HG03432 (cell line): ENCODE results near the gene RYR1.
"Not testable (repeated sequence)": the region's sequence is repeated elsewhere in the genome, so short reads cannot be mapped to it uniquely, and the experiment has no call there.

ENCODE experiments used
- ATAC-seq: cut with Tn5 transposase; IDR thresholded peaks from one replicate; pipeline ENCODE4 v1.9.1; 2021; ENCODE audit warnings: mild to moderate bottlenecking, moderate library complexity; ENCODE audit not compliant: unreplicated experiment

Gene RYR1

DNA sequence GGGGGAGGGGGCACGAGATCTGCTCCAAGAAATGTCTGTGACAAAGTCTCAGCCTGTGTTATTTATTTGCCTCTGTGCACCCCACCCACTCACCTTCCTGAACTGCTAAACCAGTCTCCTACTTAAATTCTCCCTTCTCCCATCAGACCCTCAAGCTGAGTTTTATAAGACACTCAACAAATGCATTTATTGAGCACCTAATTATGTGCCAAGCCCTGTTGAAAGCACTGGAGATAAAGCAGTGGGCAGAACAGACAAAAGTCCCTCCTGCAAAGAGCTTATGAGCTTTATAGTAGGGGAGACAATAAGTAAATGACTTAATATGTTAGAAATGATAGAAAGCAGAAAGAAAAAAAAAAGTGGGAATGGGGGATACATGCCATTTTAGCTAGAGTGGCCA, 34.0 kb upstream of the RYR1 start:
- no peak for ATAC-seq

DNA sequence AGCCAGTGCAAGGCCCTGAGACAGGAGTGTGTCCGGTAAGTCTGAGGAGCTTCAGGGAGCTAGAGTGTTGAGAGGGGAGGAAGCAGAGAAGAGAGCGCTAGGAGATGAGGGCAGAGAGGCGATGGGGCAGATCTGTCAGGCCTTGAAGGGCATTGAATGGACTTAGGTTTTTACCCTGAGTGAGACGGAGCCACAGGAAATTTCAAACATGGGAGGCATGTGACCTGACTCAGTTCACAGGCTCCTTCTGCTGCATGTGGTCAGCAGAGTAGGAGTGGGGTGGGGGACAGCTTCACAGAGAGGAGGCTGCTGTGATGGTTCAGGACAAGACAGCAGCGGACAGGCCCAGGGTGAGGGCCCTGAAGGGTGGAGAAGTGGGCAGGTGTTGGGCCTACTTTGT, 33.1 kb upstream of the RYR1 start:
- ATAC-seq = no peak

DNA sequence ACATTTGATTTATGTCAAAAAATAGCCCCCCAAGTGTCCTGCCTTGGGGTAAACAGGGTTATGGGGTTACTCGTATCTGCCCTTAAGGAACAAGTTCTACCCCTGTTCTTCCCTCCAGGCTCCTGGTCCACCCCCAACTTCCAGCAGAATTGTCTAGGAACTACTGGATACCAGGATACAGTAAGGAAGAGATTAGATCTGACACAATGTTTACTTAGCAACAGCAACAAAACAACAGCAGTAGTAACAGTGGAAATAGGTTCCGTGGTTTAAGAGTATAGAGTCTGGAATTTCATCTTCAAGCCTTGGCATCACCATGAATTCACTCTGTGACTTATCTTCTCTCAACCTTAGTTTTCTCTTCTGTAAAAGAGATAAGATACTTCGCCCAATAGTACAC, 32.3 kb upstream of the RYR1 start:
- no peak for ATAC-seq

DNA sequence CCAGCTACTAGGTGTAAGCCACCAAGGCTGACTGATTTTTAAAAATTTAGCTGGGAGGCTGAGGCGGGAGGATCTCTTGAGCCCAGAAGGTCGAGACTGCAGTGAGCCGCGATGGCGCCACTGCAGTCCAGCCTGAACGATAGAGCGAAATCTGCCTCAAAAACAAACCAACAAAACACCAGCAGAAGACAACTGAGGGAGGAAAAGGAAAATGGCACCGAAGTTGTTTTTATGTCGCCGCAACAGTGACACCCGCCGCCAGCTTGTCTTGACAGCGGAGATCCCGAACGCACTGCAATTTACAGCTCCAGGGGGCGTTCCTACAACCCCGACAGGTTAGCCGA, 30.9 kb upstream of the RYR1 start:
- no peak for ATAC-seq

DNA sequence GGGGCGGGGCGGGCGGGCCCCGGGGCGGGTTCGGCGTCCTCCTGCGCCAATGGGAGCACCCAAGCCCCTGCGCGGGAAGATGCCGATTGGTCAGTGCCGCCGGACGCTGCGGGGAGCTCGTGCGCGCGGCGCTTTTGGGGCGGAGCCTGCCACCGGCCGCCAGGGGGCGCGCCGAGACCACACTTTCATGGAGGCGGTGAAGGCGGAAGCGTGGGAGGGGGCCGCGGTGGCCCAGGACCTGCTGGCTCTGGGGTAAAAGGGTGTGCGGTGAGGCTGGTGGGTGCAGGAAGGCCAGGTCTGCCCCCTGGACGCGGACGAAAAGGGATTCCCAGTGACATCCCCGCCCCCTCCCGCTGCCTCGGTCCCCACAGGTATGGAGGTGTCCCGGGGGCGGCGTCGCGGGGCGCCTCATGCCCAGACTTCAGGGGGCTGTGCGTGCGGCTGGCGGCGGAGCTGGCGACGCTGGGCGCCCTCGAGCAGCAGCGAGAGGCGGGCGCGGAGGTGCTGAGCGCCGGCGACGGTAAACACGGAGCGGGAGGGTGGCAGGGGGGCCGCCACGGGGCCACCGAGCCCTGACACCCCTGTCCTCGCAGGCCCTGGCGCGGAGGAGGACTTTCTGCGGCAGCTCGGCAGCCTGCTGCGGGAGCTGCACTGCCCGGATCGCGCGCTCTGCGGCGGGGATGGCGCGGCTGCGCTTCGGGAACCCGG, 30.4 kb upstream of the RYR1 start, which contains the start of gene FAM98C:
Gene FAM98C, plus strand, starts transcription at position 127 of the 708 bp plus-strand sequence. Its CDS starts 61 bp downstream, at position 188.
- ATAC-seq = peak; percentile 88

DNA sequence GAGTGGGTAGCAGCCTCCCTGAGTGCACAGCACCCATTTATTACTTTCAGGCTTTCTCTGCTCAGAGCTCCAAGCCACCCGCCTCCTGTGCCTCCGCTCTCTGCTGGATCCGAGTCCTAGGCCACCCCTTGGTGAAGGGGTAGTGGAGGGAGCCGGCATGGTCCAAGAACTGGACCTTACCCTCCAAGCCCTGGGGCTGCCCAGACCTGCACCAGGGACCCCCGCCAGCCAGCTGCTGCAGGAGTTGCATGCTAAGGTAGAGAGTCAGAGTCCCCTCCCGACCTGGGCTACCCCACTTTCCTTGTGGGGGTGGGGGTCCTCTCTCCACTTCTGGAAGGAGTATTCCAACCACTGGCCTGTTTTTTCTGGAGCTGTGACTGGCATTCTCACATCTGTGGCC, 28.6 kb upstream of the RYR1 start:
- no peak for ATAC-seq

DNA sequence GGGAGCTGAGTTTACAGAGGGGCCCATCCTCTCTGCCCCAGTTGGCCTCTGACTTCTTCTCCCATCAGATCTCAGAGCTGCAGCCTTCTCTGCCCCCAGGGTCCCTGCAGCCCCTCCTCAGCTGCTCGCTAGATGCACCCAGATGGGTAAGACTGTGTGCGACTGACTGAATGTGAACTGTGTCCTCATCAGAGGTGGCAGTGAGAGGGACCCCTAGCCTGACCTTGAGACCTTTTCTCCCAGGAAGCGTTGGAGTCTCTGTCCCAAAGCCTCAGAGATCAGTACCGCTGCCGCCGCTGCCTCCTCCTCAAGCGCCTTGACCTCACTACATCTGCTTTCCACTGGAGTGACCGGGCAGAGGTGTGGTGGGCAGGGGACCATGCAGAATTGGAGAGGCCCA, 28.2 kb upstream of the RYR1 start:
- ATAC-seq = no peak

DNA sequence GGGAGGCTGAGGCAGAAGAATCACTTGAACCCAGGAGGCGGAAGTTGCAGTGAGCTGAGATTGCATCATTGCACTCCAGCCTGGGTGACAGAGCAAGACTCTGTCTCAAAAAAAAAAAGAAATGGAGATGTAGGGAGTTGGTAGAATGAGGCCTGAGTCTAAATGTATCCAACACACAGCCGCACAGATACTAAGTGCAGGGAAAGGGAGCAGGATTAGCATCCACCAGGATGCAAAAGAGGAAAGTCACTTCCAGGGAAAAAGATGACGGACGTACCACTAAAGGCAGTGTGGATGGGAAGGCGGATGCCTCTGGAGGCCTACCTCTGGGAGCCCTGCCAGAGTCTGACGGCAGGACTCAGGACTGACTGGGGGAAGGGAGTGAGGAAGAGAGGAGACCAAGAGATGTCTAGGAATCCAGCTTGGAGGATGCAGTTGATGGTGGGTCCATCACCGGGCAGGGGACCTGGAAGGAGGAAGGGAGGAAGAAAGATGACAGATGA, 23.8 kb upstream of the RYR1 start:
- ATAC-seq = no peak

DNA sequence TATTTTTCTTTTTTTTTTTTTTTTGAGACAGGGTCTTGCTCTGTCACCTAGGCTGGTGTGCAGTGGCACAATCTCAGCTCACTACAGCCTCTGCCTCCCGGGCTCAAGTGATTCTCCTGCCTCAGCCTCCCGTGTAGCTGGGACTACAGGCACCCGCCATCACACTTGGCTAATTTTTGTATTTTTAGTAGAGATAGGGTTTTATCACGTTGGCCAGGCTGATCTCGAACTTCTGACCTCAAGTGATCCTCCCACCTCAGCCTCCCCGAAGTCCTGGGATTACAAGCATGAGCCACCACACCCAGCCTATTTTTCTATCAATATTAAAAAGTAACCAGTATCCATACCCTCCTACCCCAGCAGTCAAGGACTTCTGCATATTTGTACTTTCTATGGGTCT, 23.1 kb upstream of the RYR1 start:
- ATAC-seq = not testable (repeated sequence)

DNA sequence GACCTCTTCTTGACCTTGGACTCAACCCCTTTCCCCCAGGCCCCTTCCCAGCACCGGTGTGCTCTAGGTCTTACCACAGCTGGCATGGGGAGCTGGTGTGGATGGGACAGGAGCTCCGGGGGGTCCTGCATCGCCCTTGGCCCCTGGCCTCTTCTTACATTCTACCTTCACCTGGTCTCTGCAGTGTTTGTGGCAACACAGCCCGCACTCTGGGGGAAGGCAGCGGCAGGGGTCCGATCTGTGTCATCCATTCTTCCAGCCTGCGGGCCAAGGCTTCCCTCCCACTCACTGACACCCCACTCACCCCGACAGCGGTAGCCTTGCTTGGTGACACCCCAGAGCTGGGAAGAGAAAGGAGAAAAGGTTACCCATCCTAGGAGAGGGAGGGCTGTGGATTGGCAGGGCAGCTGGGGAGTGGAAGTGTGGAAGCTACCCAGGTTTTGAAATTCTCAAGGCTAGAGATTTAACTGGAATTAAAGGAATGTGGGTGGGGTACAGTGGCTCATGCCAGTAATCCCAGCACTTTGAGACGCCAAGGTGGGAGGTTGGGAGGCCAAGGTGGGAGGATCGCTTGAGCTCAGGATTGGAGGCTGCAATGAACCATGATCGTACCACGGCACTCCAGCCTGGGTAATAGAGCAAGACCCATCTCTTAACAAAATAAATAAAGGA, 22.3 kb upstream of the RYR1 start:
- ATAC-seq = no peak

DNA sequence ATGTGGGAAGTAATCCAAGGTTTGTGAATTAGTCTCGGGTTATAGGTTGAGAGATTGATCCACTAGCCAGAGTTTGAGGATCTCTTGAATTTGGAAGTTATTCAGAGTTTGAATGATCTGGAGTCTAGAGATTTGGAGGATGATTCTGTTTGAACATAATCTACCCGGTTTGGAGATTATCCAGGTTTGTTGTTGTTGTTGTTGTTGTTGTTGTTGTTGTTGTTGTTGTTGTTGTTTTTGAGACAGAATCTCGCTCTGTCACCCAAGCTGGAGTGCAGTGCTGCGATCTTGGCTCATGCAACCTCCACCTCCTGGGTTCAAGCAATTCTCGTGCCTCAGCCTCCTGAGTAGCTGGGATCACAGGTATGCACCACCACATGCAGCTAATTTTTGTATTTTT, 21.6 kb upstream of the RYR1 start:
- not testable (repeated sequence) for ATAC-seq

DNA sequence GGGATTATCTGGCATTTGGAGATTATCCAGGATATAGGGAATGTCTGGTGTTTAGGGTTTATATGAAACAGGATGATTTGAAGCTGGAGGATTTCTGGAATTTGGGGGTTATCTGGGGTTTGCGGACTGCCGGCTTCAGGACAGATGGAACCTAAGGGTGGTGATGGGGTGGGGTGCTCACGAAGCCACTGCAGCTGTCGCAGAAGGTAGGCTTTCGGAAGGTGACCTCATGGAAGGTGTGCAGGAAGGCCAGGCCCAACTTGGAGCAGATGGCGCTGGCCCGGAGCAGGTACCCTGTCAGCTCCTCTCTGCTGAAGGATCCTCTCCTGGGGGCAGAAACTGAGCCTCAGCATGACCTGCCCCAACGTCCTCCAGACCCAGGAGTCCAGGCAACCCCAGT, 21.0 kb upstream of the RYR1 start:
- no peak for ATAC-seq

DNA sequence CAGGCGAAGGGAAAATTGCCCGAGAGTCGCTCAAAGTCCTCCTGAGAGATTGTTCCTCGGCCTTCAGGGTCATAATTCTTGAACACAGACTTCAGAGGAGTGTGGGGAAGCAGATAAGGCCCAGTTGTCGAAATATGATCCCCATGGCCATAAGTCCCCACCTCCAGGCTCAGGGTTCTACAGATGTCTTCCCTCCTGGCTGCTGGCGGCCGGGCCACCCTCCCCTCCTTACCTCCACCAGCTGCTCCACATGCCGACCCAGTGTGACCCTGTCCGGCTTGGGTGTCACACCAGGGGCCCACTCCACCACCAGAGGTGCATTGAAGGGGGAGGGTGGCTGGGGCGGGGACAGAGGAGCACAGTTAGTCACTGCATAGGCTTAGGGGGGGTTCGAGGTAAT, 20.5 kb upstream of the RYR1 start:
- no peak for ATAC-seq

DNA sequence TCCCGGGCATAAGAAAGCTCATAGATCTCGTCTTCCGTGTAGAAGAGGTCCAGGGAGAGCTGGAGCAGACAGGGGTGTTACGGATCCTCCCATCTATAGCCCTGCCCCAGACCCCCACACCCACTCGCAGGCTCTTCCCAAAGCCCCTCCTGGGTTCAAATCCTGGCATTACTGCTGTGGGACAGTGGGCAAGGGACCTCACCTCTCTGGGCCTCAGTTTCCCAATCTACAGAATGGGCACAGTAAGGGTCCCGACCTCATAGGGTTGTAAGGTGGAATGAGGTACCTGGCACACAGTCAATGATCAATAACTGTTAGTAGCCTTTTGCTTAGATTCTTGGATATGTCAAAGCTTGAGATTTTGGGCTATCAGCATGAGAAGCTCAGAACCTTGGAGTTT, 20.1 kb upstream of the RYR1 start:
- no peak for ATAC-seq

DNA sequence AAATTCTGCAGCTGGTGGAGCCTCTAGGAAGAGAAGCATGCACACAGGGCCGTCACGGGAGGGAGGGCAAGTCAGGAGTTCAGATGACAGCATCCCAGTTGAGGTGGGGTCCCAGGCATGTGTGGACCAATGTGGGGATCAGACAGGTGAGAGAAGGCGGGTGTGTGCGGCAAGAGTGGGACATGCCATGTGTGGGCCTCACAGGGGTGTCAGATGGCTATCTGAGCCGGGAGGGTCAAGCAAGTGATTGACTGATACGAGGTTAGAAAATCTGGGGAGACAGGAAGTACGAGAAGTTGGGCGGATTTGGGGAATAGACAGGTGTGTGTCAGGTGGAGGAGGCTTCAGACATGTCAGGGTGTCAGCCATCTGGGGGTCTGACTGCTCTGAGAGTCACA, 16.3 kb upstream of the RYR1 start:
- no peak for ATAC-seq

DNA sequence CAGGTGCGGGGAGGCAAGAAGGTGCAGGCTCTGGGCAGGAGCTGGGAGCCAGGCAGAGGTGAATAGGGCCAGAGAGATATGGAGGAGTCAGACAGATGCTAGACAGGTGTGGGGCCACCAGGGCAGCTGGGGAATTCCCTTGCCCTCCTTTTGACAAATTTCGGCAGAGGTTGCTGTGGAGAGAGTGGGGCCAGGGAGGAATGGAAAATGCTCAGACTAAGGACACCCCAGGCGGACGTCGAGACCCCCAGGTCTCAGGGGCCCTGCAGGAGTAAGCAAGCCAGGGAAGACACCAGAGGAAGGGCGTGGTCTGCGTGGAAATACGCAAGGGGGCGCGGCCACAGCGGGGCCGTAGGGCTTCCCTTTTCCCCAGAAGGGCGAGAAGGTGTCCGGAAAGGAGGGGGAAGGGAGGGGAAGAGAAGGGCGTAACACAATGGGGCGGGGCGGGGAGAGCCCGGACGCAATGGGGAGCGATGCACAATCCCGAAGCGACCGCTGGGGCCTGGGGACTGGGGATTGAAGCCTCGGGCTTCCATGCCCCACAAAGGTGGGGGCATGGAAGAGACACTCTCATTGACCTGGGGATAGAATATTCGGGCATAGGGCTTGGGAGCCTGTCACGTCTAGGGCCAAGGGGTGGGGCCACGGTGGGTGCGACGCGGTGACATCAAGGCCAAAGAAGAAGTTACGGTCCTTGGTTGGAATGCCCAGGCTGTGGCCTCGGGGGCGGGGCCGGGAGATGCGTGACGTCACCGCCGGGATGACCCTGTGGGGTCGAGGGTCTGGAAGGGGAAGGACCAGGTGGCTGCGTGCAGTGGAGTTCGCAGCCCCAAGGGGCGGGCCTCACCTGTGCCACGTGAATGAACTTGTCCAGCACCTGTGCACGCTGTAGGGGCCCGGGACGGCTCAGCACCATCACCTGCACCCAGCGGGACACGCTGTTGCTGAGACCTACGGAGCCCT, 15.7 kb upstream of the RYR1 start:
- no peak for ATAC-seq

DNA sequence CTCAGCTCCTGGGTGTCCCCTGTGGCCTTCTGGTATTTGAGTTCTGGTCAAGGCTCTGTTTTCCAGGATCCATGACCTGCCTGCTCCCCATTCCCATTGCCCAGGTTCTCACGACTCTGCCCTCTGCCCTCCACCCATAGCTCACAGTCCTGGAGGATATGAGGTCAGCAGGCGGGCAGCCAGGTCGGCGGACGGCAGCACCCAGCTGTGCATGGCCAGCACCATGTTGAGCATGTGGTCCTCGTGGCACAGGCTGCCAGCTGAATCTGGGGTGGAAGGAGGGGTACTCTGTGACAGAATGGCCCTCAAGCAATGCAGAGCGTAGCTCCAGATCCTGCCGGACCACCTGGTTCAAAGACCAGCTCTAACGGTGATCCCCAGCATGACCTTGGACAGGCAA, 12.6 kb upstream of the RYR1 start:
- ATAC-seq = no peak

DNA sequence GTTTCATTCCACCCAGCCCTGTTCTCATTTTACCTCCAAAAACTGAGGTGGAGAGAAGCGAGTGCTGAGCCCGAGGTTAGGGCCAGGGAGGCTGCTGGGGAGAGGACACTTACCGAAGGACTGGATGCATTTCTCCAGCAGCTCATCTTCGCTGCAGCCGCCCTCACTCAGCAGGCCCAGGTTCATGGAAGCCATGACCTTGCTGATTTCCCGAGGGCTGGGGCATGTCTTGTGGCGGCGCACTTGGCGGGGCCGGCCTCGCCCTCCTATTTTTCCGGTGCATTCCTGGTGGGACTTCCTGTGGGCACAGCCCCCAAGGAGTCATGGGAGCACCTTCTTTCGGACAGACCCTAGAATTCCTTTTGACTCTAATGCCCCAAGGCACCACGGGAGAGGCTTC, 11.6 kb upstream of the RYR1 start:
- no peak for ATAC-seq

DNA sequence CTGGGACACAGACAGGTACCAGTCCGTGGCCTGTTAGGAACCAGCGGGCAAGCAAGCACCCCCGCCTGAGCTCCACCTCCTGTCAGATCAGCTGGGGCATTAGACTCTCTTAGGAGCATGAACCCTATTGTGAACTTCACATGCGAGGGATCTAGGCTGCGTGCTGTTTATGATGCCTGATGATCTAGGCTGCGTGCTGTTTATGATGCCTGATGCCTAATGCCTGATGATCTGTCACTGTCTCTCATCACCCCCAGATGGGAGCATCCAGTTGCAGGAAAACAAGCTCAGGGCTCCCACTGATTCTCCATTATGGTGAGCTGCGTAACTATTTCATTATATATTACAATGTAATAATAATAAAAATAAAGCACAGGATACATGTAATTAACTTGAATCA, 11.1 kb upstream of the RYR1 start:
- ATAC-seq = no peak

DNA sequence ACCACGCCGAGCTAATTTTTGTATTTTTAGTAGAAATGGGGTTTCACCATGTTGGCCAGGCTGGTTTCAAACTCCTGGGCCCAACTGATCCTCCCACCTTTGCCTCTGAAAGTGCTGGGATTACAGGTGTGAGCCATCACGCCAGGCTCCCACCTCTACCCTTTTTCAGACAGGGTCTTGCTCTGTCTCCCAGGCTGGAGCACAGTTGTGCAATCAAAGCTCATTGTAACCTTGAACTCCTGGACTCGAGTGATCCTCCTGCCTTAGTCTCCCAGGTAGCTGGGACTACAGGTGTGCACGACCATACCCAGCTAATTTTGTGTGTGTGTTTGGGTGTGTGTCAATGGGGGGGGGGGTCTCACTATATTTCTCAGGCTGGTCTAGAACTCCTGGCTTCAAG, 9.2 kb upstream of the RYR1 start:
- ATAC-seq = no peak

DNA sequence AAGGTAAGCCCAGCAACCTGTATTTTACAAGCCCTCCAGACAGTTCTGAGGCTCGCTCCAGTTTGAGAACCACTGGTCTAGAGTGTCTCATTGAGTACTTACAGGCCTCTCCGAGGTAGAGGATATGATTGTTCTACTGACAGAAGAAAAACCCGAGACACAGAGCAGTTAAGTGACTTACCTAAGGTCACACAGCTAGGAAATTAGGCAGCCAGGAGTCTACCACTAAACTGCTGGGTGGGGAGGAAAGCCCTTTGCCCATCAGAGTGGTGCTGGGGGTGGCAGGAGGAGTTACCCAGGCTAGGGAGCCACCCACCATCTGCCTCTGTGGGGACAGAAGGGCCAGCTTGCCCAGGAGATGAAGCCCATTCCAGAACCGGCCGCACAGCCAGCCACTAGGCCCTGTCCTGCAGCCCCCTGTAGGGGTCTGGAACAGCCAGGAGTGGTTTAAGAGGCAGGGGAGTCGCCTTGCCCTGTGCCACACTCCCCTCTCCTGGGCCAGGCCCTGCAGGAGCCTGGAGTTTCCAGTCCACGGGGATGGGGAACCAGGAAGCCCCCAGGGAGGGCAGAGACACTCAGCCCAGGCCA, 8.2 kb upstream of the RYR1 start:
- ATAC-seq = no peak
